OCI-LY1 (cell line): Measurements from ENCODE around the gene MYO18B.

ENCODE experiments used
- CTCF ChIP-seq: fragments of 200-600 bp; sonication (generic), shearing (Covaris generic); IDR thresholded peaks from 2 replicates; pipeline ENCODE4 v1.5.1; 2017; ENCODE audit warnings: mild to moderate bottlenecking, antibody characterized with exemption, low read length, moderate library complexity, mixed read lengths
- EZH2 ChIP-seq: fragments of 200-600 bp; sonication (generic), shearing (Covaris generic); IDR thresholded peaks from 2 replicates; pipeline ENCODE4 v1.8.0; 2017; ENCODE audit warnings: borderline replicate concordance, mixed run types, mild to moderate bottlenecking, antibody characterized with exemption, low read length, moderate library complexity, mixed read lengths

GRCh38 chr22:25763239-25763777 is 21.3 kb downstream of the MYO18B start:
- TF ChIP-seq CTCF (no peak), EZH2 (no peak)
